NB4 (cell line): ENCODE measurements around the gene ENOX2.

Experiments
- DNase-seq: peaks from one replicate; pipeline ENCODE4 v3.0.0; 2010; ENCODE audit warnings: low read depth
- H3K4me3 ChIP-seq: one replicate; pipeline ENCODE4 v1.5.1; 2011; ENCODE audit warnings: mild to moderate bottlenecking, low read depth, low read length, moderate library complexity
- MYC ChIP-seq: IDR thresholded peaks from 2 replicates; pipeline ENCODE4 v1.6.1; 2011; ENCODE audit warnings: low read depth, low read length
- POLR2A ChIP-seq: IDR thresholded peaks from 2 replicates; pipeline ENCODE4 v1.6.1; 2011; ENCODE audit warnings: mild to moderate bottlenecking; ENCODE audit not compliant: insufficient read length; ENCODE audit errors: extremely low read depth
- TF ChIP-seq, protein P1 (sequence below): IDR thresholded peaks from one replicate; pipeline ENCODE4 v1.5.1; 2012; ENCODE audit warnings: low read depth, low read length
- TF ChIP-seq, protein P2 (sequence below): IDR thresholded peaks from 2 replicates; pipeline ENCODE4 v1.6.1; 2011; ENCODE audit warnings: low read depth, low read length

ENOX2 gene

DNA sequence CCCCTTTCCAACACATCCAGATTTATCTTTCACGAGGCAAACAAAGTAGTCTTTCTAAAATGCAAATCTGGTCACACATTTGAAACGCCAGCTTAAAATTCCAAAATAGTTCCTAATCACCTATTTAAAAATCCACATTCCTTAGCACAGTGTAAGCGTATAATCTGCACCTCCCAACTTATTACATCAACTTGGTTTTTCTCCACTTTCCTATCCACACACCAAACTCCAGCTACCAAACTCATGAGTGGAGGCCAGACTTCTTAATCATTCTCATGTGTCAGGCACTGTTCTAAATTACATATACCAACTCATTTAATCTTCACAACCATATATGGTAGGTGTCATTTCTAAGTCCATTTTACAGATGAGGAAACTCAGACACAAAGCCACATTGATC is 33.8 kb downstream of the ENOX2 start:
- no peak overlapping the region for H3K4me3 ChIP-seq
- TF ChIP-seq POLR2A = no peak
- TF ChIP-seq MYC = no peak
- TF ChIP-seq, protein P1, sequence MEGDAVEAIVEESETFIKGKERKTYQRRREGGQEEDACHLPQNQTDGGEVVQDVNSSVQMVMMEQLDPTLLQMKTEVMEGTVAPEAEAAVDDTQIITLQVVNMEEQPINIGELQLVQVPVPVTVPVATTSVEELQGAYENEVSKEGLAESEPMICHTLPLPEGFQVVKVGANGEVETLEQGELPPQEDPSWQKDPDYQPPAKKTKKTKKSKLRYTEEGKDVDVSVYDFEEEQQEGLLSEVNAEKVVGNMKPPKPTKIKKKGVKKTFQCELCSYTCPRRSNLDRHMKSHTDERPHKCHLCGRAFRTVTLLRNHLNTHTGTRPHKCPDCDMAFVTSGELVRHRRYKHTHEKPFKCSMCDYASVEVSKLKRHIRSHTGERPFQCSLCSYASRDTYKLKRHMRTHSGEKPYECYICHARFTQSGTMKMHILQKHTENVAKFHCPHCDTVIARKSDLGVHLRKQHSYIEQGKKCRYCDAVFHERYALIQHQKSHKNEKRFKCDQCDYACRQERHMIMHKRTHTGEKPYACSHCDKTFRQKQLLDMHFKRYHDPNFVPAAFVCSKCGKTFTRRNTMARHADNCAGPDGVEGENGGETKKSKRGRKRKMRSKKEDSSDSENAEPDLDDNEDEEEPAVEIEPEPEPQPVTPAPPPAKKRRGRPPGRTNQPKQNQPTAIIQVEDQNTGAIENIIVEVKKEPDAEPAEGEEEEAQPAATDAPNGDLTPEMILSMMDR = no peak
- TF ChIP-seq, protein P2, sequence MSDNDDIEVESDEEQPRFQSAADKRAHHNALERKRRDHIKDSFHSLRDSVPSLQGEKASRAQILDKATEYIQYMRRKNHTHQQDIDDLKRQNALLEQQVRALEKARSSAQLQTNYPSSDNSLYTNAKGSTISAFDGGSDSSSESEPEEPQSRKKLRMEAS = no peak
- no peak for DNase-seq

DNA sequence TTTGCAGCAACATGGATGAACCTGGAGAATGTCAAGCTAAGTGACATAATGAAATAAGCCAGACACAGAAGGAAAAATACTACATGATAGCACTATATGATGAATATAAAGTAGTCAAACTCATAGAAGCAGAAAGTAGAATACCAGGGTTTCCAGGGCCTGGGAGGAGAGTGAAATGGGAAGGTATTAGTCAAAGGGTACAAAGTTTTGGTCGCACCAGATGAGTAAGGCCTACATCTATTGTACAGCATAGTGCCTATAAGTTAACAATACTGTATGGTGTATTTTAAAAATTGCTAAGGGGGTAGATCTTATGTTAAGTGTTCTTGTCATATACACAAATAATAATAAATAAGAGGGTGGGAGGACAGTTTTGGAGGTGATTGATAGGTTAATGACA is 41.5 kb downstream of the ENOX2 start:
- DNase-seq = no peak
- TF ChIP-seq POLR2A (no peak), MYC (no peak)
- TF ChIP-seq, protein P2 = no peak
- TF ChIP-seq, protein P1 = no peak
- H3K4me3 ChIP-seq = no peak overlapping the region

DNA sequence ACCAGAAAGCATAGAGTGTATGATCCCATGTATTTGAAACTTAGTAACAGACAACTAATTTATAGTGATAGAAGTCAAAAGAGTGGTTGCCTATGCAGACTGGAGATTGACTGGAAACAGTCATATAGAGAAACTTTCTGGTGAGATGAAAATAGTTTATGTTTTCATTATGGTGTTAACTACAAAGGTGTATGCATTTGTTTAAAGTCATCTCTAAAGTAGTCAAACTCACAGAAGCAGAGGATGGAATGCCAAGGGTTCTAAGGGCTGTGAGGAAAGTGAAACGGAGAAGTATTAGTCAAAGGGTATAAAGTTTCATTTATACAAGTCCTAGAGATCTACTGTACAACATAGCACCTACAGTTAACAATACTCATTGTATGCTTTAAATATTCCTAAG is 45.8 kb downstream of the ENOX2 start:
- no peak overlapping the region for H3K4me3 ChIP-seq
- TF ChIP-seq, protein P2 = no peak
- TF ChIP-seq MYC (no peak), POLR2A (no peak)
- TF ChIP-seq, protein P1 = no peak
- no peak for DNase-seq

DNA sequence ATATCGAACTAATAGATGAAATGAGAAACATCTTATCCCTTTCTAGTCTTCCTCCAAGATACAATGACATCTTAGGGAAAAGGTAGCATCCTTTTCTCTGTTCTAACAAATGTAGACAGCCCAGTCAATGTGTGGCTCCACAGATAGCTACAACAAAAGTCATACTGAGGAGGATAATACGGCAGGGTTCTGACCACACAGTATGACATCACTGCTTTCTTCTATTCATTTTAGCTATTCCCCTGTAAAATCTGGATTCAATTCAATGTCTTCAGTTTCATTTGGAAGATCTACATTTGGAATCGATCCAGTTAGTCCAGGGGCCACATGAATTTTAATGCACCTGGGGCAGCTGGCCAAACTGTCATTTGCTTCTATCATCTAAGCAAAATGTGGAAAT is 51.4 kb downstream of the ENOX2 start:
- H3K4me3 ChIP-seq = no peak overlapping the region
- TF ChIP-seq, protein P1 = no peak
- TF ChIP-seq, protein P2 = no peak
- TF ChIP-seq MYC = no peak
- no peak for TF ChIP-seq POLR2A
- DNase-seq = no peak

DNA sequence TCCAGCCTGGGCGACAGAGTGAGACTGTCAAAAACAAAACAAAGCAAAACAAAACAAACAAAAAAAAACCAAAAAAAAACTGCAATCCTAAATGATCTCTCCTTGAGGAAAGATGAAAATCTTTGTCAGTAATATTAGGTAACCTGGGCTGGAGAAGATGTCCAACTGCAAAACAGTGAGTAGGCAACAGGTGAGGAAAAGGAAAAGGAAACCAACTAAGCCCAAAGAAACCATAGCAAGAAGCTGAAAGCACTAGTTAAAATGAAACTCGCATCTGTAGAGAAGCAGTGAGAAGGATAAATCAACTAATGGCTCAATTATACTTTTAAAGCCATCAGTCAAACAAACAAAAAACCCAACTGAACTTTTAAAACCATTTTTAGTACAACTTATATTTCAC is 54.2 kb downstream of the ENOX2 start:
- TF ChIP-seq, protein P1 = no peak
- TF ChIP-seq, protein P2 = no peak
- TF ChIP-seq MYC (no peak), POLR2A (no peak)
- no peak overlapping the region for H3K4me3 ChIP-seq
- no peak for DNase-seq

DNA sequence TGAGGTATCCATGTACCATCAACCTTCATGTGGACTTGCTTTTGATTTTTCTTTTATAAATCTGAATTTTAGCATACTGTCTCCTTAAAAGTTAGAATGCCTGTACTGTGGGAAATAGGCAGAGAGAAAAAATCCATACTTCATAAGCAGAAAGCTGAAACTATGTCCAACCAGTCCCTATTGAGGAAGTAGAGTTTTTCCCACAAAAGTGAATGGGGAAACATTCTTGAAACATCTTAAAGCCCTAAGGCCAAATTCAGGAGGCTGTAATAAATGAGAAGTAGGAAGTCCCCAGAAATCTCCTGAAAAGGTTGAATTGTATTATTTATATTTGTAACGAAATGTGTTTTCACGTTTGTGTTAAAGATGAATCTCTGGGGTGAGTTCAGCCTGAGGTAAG is 56.3 kb downstream of the ENOX2 start:
- DNase-seq = no peak
- TF ChIP-seq POLR2A (no peak), MYC (no peak)
- TF ChIP-seq, protein P1 = no peak
- TF ChIP-seq, protein P2 = no peak
- H3K4me3 ChIP-seq = no peak overlapping the region
